HG03457 (cell line): Measurements from ENCODE around the gene FOSL2.
A peak's percentile ranks its signal among the peaks of the same experiment; 100 is the strongest.

ENCODE experiments used
- ATAC-seq: cut with Tn5 transposase; IDR thresholded peaks from one replicate; pipeline ENCODE4 v1.9.1; 2021; ENCODE audit warnings: moderate number of reproducible peaks; ENCODE audit not compliant: unreplicated experiment

Gene FOSL2

DNA sequence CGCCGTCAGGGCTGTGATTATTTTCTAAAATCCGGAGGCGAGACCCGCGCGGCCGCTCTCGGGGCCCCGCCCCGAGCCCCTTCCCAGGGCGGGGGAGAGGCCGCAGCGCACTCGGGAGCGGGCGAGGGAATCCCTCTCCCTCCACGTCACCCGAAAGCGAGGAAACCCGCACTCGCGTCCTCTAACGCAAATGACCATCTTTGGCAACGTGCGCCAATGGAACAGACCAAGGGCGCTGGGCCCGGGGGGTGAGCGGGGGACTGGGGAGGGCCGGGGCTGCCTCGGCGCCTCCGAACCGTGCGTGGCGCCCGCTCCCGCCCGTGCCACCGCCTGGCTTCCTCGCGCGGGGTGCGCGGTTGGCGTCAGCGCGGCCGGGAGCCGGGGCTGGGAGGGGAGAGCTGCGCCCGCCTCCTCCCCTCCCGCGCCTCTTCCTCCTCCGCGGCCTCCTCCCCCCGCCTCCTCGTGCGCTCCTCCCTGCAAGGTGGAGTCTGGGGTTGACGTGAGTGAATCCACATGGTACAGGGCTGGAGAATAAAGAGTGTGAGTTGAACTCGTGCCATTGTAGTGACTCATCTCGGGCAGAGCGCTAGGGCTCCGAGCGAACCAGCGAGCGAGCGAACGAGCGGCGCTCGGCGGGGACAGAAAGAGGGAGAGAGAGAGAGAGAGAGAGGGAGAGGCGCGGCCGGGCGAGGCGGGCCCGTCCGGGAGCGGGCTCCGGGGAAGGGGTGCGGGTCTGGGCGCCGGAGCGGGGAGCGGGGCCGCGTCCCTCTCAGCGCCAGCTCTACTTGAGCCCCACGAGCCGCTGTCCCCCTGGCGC lies at the start of gene FOSL2:
Gene FOSL2, plus strand, starts transcription at position 562 of the 817 bp plus-strand sequence. CDS start 863 bp downstream, outside the sequence.
- ATAC-seq, result peak; percentile 59

DNA sequence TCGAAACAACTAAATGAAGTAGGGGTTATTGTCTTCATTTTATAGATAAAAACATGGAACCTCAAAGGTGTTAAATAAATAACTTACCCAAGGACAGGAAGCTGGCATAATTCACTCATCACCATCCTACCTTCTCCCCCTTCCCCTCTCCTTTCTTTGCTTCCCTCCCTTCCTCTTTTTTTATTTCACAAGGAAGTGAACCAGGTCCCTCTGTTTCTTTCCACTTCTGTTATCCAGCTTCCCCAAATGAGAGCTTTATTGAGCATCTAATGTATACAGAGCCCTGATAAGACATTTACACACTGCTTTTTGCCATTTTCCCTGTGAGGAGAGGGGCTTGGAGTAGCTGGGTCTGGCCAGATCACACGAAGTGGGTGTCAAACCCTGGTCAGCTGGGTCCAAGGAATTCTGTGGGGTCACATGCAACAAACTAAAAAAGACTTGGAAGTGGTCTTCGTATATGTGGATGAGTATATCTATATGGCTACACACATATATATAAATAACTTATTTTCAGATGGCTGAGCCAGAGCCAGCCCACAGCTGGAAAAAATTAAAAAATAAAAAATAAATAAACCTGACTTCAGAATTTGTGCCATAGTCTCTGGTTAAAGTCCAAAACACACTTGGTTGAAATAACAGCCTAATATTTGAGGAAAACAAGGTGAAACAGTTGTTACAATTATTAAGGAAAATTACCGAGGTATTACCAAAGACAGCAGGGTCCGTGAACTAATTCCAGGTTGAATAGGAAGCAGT lies 49.3 kb upstream of the FOSL2 start:
- ATAC-seq, result no peak

DNA sequence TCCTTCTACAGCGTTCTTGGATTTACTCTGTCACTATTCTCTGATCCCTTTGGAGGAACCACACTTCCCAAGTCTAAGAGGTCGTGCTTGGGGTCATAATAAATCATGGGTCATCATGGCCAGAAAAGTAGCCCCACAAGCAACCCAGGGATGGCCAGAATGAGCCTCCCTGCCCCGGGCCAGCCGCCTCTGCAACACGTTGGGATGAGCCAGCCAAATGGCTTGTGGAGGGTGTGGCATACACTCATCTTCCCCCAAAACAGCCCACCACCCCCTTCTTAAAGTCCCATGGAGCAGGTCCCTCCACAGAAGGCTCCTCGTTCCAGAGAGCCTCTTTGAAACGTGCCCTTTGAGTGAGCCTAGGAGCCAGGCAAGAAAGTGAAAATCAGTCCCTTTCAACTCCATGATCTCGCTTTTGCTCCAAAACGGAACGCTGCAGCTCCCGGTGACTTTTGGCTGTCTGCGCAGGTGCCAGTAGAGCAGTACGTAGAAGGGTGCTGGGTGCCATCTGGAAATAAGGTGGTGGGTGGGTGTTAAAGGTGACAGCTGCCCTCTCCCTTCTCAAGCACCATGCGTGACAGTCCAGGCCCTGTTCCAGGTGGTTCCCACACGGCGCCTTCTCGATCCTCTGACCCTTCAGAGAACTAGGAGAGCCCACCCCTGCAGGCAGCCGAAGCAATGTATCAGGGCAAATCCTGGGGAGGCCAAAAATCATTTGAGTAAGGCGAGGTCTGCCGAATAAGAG lies 48.5 kb upstream of the FOSL2 start:
- ATAC-seq, result no peak

DNA sequence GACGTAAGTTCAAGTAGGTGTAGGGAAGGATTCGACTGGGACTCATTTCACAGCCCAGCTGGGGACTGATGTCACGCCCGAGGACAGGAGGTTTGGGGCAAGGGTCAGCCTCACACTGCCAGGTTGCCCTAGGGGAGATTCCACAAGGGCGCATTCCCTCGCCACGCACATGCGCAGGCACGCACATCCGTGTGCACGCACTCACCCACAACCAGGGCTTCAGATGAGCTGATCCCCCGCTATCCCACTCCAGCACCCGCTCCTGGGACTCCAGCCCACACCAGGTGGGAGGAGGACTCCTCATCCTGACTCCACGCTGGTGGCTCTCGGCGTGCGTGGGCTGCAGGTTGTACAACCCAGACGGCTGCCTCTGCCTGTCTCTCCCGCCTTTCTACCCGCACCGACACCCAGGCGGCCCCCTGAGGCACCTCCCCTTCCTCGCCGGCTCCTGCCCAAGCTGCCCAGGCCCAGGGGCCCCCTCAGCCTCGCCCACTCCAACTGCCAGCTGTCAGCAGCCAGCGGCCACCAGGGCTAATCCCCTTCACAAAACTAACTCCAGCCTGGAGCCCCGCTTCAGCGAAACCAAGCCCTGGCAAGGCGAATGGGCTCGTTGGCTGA lies 47.8 kb upstream of the FOSL2 start:
- ATAC-seq, result no peak

DNA sequence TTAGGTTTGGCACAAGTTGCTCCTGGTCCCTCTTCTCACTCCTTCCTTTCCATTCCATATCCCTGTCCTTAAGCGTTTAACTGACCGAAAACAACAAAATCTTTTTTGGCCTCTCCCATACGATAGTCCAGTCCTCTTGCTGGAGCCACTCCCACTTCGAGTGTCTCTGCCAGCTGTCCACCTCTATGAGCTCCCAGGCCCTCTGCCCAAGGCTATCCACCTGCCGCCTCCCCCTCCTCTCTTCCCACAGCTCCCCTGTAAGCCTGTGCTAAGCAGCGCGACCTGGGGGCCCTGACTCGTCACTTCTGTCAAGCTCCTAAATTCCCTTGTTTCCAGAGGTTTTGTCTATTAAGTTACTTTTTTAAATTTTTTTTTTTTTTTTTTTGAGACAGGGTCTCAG lies 47.0 kb upstream of the FOSL2 start:
- ATAC-seq, result no peak

DNA sequence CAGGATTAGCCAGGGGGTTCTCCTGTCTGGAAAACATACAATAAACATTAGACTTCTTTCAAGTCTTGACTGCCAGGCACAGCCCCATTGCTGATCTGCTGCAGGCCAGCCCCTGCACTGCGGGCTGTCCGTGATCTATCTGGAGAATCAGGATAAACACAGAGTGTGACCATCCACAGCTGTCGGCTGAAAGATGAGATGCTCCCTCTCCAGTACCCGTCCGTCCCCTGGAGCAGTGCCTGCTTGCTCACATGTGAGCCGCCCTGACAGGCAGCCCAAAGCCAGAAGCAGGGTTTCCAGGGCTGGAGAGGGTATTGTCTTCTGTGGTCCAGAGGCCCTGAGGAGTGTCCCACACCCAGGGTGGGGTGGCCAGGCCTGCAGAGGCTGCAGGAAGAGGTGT lies 46.1 kb upstream of the FOSL2 start:
- ATAC-seq, result no peak

DNA sequence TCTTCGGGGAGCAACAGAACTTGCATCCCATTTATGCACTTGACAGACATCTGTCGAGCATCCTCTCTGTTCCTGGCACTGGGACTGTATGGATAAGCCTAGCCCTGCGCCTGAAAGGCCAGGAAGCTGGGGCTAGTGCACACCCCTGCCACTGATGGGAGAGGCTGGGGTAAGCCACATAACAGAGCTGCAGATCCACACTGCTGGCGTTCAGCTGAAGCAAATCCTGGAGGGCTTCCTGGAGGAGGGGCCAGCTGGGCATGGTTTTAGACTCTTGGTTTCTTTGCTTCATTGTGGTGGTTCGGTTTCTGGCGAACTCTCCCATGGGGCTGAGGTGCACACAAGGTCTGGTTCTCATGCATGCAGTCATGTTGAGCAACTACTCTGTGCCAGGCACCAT lies 45.5 kb upstream of the FOSL2 start:
- no peak for ATAC-seq

DNA sequence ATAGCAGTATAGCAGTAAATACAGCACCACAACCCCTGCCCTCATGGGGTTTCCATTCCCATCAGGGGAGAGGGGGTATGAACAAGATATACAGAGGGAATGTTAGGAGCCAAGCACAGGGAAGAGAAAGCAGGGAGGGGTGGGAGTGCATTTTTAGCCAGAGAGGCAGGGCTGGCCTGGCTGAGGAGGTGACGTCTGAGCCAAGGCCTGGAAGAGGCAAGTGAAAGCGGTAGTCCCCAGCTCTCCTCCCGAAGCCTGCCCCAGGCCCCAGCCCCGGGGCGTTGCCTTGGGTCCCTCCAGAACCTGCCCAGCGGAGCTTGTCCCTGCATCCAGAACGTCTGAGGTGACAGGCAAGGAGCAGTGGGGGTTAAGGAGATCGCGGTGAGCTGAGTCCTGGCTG lies 45.1 kb upstream of the FOSL2 start:
- ATAC-seq, result no peak

DNA sequence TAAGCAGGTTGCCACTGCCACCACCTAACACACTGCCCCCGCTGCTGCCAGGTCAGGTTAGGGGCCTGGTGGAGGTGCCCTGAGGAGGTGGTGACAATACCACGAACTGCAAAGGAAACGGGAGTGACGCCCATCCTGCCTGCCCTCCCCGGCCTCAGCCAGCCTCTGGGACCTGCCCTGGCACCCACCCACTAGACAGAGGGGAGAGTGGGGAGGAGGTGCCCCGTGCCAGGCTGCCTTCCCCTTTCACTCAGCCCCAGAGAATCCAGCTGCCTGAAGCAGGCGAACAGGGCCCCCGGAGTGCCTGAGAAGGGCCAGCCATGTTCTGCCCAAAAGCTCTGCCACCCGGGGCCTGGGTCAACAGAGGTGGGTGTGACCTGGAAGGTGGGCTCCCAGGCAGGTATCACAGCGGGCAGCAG lies 44.5 kb upstream of the FOSL2 start:
- ATAC-seq, result no peak

DNA sequence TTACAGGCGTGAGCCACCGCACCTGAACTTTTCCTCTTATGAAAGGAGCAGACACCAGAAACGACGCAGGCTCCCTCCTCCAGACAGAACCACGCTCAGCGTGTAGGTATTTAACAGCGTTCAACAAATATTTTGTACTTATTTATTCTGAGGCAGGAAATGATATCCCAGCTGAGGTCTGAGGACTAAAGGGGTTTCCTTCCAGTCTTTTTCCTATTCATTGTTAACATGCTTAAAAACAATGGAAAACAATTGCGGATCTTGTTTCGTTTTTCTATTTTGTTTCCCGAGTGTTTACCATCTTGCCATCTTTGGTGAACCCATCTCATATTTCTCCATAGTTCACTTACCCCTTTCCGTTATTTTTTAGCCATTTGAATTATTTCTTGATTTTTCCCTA lies 43.7 kb upstream of the FOSL2 start:
- no peak for ATAC-seq

DNA sequence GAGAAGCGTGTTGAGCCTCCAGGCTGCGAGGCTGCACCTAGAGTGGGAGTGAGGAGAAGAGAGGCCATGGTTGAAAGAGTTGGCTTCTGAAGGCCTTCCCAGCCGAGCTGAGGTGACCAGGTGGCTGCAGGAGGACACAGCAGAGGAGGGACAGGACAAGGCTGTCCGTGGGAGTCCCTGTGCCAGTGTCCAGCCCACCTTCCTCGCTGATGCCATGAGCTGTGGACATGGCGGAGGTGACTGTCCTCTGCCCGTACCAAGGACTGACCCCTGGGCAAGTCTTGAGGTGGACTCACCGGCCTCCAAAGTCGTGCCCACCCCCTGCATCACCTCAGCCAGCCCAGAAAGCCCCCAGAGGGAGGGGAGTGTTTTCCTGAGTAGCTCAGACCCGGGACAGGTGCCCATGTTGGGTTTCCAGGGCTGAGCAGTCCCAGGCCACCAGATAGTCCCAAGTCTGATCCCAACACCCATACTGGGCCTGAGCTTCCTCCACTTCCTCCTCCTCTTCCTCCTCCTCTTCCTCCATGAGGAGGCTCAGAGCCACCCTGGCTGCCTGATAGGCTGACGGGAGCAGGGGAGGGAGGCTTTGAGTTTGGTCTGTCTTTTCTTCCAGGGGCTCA lies 43.0 kb upstream of the FOSL2 start:
- no peak for ATAC-seq

DNA sequence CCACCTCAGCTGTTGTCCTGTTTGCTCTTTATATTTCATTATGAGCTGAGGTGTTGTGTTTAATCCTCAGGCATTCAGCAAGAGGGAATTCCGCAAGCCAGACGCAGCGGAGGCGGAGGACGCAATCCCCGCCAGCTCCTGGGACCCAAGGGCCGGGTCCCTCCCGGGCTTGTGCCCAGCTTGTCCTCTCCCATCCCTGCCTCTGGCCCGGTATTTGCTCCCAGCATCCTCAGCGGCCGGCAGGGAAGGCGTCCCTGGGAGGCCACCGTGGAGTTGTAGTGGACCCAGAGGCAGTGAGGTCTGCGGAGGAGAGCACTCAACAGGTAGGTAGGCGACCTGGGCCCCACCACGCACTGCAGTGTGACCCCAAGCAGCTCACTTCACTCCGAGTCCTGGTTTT lies 42.5 kb upstream of the FOSL2 start:
- no peak for ATAC-seq

DNA sequence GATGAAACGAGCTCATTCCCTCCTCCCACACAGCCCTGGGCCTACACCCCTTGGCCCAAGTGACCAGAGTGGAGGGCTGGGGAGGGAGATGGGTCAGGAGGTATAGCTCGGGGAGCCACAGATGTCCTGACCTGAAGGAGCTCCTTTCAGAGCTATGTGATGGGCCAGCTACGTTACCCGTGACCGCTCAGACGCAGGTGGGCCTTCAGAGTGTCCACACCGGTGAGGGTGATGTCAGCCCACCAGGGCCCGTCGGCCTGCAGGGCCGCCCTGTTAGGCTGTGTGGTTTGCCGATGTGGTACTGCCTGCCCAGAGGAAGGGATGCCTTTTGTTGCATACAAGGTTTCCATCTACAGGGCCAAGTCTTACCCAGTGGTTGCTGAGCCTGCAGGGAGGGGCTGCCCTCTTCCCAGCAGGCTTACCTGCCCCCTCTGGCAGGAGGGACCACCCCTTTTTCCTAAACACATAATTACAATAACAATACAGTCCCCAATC lies 41.8 kb upstream of the FOSL2 start:
- no peak for ATAC-seq

DNA sequence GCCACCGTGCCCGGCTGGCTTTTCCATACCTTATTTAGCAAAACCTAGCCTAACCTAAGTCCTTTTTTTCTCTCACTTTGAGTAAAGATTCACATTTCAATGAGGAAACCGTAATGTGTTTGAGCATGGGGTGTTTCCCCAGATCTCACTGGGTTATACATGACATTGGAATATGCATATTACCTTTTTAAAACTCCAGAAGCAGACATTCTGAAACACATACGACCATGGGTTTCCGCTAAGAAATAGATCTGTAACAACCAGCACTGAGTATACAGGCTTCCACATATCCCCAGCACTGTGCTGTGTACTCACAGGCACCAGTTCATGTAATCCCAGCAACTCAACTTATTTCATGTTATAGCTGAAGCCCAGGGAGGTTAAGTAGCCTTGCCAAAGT lies 41.0 kb upstream of the FOSL2 start:
- no peak for ATAC-seq

DNA sequence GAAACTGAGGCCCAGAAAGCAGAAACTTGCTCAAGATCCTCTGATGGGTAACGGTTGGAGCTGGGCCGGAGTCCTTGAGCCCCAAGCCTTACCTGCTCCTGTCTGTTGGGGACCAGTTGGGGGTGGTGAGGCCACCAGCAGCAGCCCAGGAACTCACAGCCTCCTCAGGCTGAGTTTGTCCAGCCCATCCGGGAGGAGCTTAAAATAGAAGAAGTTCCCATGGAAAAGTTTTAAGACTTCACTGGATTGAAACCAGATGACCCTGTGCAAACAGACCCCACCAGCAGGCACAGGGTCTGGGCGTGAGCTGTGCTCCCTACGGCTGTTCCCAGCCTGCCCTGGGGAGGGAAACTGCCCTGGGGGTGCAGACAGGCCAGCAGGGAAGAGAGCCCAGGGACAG lies 40.6 kb upstream of the FOSL2 start:
- no peak for ATAC-seq

DNA sequence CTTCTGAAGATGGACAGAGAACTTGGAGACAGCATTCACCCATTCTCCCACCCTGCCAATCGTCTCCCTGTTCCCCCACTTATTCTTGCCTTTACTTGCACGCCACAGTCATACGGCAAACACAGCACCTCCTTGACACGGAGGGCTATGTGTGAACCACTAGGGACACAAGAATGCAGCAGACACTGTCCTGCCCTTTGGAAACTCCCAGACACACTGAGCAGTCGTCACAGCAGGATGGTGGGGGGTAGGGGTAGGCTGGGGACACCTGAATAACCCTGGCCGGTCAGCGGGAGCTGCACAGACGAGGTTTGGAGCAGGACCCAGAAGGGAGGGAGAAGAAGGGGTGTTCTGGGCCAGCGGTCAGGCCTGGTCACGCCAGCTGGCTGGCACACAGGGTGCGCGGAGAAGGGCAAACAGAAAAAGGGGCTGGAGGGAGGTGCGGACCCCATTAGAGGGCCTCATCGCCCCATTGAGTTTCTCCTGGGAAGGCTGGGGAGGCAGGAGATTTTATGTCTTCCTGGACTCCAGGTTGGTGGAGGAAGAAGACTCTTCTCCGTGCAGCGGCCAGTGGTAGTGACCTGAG lies 40.0 kb upstream of the FOSL2 start:
- no peak for ATAC-seq

DNA sequence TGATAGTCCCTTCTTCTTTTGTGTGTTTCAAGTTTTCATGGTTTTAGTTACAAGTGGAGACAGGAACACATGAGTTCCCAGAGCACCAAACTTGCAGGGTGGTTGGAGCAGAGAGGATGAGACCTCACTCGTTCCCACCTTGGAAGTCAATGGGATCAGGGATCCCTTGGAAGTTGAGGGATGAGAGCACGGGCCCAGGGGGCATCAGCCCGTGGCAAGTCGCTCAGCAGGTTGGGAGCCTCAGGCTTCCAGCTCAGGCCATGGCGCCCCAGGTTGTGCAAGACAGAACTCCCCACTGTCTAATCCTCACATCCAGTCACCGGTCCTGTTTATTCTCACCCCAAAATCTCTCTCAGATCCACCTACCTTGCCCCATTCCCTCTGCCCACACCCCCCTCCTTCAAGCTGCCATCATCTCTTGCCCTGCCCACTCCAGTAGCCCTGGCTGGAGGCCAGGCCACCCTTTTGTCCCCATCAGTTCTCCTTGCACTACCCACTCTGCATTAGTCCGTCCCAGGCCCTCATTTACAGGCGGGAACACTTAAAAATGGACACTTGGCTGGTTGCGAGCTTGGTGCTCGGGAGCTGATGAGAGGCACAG lies 37.6 kb upstream of the FOSL2 start:
- no peak for ATAC-seq

DNA sequence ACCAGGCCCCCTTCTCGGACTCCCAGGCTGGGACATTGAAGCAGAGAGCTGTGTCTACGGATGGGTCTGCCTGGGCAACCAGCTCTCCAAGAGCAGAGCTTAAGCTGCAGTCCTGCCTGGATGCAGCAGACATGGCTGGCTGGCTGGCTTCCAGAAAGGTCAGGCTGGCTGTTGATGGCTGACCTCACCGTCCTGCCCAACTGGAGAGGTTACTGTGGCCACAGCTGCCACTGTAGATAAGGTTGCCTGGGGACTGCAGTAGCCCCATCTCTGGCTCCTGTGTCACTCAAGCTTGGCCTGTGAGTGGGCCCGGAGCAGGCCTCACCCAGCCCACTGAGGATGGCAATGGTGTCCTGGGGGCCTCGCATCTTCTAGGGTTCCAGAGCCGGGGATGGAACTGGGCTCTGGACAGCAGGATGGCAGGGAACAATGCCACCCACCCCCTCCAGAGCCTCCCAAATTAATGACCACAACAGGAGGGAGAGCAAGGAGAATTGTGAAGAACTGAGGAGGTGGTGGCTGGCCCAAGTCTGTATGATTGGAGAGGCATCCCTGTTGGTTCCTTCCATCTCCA lies 37.0 kb upstream of the FOSL2 start:
- ATAC-seq, result no peak

DNA sequence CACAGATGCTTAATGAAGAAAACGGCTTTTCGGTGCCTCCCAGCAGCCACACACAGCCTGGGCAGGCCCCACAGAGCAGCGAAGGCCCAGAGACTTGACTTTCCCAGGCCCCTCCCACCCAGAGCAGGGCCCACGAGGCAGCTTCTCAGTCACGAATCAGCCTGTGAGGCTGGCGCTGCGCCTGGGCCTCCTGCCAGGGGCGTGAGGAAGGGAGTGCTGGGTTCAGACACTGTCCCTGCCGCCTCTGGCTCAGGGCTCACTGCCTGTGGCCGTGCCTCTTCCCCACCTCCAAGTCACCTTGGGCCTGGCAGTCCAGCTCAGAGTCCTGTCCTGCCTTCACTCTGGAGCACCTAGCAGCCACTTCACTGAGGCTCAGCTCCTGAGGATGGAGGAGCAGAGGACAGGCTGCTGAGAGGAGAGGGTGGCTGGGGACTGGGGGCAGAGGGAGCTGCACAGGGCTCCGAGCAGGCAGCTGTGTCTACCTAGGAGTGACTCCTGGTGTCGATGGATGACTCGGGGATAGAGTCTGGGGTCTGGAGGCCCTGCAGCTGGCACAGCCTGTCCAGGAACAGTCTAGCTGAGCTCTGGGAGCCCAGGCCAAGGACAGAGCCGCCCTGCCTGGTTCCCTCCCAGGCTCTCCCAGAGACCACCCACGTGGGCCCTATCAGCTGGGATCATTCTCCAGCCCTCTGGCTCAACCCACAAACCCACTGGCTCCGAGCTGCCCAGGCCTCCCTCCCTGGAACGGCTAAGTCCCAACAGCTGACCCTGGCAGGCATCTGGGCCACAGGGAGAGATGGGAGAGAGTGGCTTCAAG lies 36.4 kb upstream of the FOSL2 start:
- no peak for ATAC-seq
